SIG-M5 (cell line): ENCODE measurements around the gene GAB4.

Experiments used
- DNase-seq: peaks from one replicate; lab custom pipeline; 2025; lab: John Stamatoyannopoulos, UW

Gene GAB4

DNA sequence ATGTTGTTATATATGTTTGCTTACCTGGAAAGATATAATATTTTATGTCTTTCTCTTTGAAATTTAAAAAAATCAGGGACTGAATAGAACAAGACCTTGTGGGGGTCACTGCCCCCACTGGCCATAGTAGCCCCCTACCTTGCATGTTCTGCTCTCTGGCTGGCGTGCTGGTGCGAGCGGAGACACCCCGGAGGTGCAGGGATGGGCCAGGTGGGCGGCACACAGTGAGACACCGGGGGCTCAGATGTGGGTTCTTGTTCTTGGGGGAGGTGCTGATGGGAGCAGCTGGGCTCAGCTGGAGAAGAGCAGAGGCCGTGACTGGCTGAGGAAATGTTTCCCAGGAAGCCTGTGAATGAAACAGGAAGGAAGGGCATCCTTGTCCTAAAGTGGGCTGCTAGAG is 20.2 kb downstream of the GAB4 start:
- DNase-seq = no peak

DNA sequence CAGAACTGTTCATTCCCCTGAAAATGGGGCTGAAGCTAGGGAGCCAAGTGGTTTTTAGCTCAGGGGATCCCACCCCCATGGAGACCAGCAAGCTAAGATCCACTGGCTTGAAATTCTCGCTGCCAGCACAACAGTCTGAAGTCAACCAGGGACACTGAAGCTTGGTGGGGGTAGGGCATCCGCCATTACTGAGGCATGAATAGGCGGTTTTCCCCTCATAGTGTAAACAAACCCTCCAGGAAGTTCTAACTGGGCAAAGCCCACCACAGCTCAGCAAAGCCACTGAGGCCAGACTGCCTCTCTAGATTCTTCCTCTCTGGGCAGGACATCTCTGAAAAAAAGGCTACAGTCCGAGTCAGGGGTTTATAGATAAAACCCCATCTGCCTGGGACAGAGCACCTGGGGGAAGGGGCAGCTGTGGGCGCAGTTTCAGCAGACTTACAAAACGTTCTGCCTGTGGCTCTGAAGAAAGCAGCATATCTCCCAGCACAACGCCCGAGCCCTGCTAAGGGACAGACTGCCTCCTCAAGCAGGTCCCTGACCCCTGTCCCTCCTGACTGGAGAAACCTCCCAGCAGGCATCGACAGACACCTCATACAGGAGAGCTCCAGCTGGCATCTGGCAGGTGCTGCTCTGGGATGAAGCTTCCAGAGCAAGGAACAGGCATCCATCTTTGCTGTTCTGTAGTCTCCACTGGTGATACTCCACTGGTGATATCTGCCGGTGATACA is 32.7 kb downstream of the GAB4 start:
- DNase-seq = no peak

DNA sequence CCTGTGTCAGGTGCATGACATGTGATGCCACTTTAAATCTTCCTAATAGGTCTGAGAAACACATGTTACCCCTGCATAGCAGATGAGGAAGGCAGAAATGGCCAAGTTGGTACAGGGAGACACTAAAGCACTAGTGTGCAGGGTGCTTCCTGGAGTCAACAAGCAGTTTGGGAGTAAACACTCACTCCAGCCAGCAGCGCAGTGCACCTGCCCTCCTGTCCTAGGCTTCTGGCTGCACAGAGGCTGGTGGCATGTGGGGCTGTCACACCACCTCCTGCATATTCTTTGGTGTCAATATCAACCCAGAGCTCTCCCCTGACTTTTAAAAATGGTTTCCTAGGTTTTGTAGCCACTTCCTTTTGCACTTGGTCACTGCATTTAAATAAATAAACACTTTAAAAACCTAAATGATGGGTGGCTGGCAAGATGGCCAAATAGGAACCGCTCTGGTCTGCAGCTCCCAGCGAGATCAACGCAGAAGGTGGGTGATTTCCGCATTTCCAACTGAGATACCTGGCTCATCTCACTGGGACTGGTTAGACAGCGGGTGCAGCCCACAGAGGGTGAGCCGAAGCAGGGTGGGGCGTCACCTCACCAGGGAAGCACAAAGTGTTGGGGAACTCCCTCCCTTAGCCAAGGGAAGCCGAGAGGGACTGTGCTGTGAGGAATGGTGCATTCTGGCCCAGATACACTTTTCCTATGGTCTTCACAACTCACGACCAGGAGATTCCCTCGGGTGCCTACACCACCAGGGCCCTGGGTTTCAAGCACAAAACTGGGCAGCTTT is 33.5 kb downstream of the GAB4 start:
- no peak for DNase-seq

DNA sequence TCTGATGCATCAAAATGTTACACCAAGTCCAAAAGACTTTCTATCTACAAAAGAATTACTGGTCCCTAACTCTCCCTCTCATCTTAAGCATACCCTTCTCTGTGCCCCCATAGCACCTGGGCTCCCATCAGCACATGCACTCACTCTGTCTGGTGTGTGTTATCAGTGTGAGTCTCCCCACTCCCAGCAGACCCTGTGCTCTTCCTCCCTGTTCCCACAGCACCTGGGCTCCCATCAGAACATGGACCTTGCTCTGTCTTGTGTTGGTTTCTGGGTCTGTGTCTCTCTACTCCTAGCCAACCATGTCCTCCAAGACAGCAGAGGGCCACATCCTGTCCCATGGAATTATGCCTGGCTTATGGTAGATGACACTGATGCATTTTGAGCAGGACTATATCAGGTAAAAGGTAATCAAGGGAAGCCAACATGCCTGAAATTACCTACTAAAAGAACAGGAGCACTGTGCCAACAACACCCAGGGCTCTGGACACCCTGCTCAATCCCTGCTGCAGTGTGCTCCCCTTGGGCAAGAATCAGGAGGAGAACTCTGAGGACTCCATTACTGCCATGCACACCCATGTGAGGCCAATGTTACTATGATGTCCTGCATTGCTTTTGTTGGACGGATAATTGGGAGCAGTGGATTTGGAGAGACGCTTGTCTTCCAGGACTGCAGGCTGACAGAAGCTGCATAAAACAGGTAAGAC is 34.3 kb downstream of the GAB4 start:
- no peak for DNase-seq

DNA sequence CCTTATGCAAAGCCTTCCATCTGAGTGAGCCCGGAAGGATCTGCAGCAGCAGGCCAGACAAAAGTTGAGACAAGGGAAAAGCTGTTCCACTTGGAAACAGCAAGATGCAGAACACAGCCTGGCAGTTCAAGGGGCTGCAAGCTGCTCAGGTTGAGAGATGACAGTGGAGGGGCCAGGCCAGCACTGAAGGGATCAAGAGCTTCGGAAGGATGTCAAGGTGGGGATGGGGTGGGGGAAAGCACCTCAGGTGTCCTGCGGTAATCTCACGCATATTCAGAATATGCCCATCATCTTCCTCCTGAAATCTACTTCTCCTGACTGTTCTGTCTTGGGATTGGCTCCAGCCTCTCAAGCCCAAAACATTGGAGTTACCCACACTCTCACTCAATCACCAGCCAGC is 35.7 kb downstream of the GAB4 start:
- DNase-seq = no peak

DNA sequence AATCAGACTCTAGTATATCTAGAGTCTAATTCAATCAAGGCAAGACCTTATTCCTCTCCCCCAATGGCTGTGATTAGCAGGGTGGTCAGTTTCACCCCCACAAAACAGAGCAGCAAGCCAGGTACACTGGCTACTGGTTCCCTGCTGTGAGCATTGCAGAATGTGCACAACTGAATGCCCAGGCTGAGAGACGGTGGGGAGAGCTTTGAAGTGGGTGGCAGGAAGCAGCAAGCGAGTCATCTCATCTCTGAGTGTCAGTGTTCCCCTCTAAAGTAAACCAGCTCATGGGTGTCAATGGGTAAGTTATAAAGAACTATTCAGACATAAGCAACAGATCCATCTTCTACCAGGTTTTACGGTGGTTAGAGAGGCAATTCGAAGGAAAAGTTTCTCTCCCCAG is 37.6 kb downstream of the GAB4 start:
- DNase-seq = no peak

DNA sequence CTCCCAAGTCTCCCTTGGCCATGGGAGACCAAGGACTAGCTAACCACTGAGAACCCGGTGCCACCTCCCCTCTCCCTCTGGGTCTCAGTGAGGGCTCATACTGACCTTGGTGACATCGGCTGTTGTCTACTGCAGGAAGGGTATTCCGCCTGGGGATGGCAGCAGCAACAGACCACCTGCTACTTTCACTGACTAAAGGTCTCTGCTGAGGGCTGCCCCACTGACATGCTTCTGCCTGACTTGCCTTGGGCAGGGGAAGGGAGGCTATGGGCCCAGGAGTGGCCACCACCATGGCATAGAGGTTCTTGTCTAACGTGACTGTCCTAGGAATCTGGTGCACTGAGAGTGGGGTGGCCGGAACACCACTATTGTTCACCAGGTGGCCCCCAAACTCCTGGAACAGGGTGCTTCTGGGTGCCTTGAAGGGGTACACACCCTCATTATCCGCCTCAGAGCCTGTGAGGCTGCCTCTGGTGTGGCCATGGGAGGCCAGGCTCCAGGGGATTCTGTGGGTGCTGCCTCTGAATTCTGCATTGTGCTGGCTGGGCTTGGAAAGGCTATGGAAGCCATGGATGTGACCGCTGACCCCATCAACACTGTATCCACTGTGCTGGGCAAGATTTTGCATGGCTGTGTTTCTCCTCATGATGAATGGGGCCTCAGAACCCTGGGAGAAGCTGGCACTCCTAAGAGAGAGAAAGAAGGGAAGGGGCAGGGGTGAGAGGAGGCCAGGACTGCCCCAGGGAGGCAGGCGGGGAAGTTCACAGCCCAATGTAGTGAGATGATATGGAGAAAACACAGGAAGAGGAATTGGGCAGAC is 38.3 kb downstream of the GAB4 start:
- DNase-seq = no peak

DNA sequence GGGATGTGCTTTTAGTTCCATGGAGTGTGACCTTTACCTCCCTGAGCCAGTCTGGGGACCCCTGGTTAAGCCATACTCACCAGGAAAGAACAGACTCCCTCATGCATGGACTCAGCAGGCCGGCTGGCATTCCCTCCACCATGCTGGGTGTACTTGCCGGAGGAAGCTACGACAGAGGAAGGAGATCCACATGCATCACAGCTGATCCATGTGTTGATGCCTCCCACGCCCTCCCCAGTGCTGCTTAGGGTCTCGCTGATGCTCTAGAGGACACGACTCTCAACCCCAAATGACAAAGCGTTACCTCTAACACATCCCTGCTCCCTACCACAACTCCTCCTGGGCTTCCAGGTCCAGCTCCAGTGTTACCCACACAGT is 39.8 kb downstream of the GAB4 start:
- no peak for DNase-seq

DNA sequence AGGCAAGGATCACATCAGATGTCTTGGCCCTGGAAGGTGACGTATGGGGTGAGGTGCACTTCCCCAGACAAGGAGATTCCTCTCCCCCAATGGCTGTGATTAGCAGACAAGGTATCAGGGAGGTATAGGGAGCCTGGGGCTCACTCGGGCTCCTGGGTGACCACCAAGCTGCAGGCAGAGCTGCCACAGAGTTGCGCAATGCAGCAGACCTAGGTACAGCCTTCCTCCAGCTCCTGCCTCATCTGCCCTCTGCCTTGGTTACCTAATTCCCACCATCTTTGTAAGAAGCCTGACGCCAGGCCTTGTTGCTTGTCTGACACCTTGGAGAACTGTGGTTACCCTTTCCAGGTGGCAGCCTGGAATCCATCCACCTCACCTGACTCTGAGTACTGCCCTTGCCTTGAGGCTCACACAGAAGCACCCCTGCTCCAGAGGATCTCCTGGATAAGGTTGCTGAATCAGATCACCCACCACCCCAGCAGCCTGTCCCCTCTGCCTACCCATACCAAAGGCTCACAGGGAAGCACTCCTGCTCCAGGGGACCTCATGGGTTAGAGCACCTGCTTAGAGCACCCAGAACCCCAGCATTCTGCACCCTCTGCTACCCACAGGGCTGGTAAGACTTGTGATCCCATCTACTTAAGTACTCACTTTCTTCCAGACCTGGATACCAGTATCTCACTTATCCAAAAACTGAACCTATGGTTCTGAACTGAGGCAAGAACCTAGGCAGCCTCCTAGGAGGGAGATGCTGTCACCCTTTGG is 40.4 kb downstream of the GAB4 start:
- no peak for DNase-seq

DNA sequence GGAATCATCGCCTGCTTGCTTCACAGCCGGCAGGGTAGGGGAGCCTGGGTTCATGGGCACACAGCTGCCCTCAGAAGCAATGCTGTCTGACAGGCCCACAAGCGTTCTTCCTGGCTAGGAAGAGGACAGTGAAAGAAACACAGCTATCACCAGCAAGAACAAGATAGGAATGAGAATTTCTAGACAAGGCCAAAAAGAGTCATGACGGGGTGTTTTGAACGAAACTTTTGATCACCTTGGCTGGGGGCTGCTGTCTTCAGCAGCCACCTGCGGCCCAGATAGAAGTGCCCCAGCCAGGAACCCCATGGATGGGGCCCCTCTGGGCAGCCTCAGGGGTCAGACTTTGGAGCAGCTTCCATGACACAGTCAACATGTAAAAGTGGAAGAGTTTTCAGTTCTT is 41.8 kb downstream of the GAB4 start:
- no peak for DNase-seq

DNA sequence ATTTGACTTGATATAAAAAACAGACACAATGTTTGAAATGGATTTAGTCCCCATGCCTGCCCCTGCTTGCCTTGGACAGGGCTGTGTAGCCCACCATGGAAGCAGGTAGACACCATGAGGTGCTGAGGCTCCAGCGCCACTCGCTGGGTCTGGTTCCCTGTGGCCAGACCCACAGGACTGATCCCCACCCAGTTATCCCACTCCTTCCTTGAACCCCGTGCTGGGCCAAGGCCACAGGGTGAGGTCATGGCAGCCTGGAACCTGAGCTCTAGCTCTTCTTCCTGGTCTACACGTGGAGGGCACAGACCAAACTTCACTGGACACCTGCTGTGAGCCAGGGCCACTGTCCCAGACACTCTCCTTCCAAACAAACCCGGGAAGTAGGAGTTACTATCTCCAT is 42.5 kb downstream of the GAB4 start:
- DNase-seq = no peak

DNA sequence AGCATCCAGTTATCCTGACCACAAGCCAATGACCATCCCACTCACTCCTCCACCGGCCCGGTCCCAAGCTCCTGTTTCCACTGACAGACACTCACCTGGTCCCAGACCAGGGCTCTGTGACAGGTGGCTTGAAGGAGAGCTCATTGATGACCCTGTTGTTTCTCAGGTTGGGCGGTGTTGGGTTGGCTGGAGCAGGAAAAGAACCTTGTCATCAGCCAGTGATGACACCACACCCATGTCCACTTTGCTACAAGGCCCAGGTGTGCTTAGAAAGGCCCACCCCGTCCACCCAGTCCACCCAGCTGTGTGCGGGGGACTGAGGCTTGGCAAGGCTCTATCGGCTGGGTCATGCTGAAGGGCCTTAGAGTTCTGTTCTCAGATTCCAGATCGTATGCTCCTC is 42.9 kb downstream of the GAB4 start:
- no peak for DNase-seq

DNA sequence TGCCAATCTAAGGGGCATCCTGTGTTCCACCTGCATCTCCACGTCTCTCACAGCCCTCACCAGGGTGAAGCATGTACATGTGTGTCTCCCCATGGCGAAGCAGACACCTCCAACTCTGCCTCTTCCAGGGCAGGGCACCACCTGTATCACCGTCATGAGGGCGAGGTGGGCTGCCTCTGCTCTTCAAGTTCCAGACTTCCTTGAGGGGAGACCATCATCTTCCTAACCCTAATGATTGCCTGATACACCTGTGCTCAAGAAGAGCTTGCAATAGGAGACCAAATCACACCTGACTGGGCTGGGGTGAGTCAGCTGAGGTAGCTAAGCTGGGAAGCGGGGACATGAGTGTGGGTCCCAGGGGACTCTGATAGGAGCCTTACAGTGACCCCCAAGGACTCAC is 43.7 kb downstream of the GAB4 start:
- no peak for DNase-seq

DNA sequence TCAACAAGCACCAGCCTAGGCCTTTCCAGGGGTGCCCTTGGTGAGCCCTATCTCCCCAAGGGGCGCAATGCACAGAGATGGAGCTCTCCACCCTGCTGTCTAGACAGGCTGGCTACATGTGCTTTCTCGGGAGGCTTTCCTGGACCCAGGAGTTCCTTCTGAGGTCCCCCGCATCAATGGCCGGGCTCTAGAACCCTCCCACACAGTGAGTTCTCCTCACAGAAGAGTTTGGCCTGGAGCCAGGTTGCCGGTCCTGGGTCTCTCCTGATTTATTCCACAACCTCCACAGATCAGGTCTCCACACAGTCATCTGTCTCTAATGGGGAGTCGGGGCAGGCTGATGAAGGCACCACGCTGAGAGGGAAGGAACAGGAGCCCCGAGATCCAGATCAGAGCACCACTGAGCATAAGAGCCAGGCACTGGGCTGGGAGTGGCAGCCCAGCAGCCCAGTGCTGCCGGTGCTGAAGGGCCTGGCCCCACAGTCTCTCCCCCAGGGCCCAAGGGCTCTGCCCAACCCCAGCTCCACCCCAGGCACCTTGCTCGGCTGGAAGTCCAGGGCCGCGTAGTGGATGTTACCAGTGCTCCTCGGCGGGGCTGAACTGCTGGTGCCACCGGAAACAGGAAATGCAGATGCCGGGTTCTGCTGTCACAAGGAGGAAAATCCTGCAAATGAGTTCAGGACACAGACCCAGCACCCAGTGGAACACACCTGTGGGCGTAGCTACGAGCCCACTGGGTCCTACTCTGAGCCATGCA is 44.7 kb downstream of the GAB4 start:
- no peak for DNase-seq

DNA sequence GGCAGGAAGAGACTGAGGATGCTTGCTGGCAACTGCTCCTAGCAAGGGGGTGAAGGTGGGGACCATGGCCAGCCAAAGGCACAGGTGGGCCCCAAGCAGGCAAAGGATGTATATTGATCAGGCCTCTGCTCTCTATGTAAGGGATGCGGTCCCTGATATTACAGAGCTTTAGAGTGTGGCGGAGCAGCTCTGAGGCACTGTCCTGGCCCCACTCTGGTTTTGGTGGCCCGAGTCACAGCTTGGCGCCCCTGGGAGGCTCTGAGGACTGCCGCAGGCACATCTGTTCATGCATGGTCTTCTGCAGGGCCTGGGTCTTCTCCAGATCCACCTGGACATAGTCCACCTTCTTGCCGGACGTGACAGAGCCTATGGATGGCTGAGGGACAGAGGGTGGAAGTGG is 45.5 kb downstream of the GAB4 start:
- DNase-seq = no peak

DNA sequence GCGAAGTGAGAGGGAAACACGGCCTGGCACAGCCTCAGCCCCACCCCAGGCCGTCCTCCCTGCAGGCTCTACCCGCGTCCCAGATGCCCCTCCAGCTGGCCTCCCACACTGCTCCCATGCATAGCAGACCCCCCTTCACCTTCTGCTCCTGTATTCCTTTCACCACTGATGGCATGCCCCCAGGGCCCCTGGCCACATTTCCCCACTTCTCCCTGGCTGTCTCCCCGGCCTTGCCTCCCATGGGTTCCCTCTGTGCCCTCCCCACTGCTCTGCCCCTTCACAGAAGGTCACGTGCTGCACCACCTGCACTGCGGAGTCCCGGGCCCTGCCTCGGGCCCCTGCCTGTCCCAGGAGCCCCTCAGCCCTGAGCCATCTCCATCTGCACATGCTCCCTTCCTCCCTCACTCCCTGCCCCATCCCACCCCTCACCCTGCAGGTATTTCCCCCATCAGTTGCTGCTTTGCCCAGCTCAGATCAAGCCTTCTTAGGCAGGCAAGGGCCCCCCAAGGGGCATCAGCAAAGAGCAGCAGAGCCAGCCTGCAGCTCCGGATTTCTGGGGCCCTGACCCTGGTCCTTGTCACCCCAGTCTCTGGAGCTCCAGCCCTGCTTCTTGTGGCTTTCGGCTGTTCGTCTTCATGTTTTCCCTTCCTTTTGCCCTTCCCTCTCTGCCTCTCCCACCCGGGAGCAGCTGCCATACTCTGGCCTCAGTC is 46.4 kb downstream of the GAB4 start:
- no peak for DNase-seq

DNA sequence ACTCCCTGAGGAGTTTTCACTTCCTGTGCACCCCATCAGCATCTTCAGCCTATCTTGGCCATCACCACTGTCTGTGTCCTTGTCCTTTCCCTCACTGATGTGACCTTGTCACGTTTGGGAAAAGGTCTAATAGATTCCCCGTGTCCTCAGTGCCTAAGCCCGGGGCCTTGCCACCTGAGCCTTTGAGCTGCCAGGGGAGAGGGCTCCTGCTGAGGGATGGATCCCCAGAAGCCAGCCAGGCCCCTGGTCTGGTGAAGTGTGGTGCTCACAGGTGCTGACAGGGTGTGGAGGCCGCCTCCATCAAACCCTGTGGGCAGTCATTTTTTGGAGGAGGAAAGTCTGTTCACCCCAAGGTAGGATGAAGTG is 47.2 kb downstream of the GAB4 start:
- DNase-seq = no peak

DNA sequence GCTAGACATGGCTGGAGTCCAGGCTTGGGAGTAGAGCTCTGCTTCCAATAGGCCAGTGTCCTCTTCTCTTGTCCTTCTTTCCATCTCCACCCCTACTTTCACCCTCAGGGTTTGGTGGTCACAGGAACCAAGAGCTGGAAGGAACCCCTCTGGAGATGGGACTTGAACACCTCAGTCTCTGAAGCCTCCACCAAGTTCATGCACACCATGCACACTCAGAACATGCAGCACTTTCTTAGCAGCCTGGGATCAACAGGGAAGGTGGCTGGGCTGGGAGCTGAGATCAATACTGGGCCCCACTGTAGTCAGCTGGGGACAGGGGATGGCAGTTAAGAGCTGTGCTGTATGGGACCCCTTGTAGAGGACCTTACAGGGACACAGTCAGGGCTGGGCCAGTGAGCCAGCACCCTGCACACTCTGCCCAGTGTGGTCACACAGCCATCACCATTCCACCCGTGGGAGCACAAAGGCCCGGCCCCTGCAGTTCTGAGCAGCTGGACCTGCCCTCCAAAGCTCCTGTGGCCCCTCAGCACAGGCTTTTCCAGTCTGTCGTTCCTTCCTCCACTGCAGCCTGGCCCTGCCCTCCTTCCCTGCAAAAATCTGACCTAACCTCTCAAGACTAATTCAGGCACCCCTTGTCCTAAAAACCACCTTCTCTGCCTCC is 47.7 kb downstream of the GAB4 start:
- DNase-seq = no peak

DNA sequence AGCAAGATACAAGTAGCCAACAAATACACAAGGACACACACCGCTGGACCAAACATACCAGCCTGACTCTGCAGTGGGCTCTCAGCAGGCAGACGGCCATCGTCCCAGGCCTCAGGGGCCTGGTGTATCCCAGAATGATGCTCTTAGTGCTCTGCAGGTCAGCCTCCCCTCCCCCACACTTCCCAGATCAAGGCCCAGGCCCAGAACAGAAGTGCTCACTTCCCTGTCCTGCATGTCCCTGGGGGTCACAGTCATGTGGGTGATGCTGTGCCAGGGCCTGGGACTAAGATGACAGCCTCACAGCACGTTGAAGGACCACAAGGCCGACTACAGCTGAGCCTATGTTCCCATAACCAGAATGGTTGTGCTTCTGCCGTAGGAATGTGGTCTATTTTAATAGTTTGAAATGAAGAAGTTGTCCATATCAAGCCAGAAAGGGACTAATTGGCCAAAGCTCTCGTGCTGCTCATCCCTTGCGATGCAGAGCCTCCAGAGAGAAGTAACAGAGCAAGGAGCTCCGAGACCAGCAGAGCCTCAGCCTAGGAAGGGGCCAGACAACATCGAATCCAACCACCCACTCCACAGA is 48.6 kb downstream of the GAB4 start:
- no peak for DNase-seq
